ENCODE results near the gene DAP. TPM values are rescaled to one million over a fixed set of nuclear protein-coding genes. Genes with fewer than 3 reads are reported as not detected.

DAP gene
- total RNA-seq, 1 donor from 2014 or later: 79.8 TPM

DNA sequence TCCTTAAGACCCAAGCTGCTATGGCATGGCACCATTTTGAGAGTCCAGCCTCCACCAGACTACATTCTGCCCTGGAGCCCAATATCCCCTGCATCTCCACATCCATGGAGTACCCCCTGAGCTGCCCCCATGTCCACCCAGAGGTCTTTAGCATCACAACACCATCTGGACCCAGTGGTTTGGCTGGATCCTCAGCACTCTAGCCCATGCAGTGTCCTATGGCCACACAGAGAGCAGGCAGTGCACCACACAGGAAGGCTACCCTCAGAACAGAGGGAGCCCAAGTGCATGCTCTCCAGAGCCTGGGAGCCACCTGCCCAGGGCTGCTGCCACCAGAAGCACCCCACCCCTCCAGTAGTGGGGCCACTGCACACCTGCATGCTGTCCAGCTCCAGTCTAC, 18.6 kb upstream of the DAP start:
- Mint-ChIP-seq H3K4me1 (peaks cover 13% of the 10 kb centered on the region), H3K9me3 (peaks cover 10% of the 10 kb centered on the region), H3K36me3 (no peaks in the 10 kb centered on the region), H3K27ac (no peak overlapping the region), H3K4me3 (no peak overlapping the region), H3K27me3 (ENCODE audit: low read depth) (peaks cover 19% of the 10 kb centered on the region)
- DNase-seq (ENCODE audit: low spot score in 2 of 2, unreplicated experiment in 2 of 2): no peak
- TF ChIP-seq, protein P1, sequence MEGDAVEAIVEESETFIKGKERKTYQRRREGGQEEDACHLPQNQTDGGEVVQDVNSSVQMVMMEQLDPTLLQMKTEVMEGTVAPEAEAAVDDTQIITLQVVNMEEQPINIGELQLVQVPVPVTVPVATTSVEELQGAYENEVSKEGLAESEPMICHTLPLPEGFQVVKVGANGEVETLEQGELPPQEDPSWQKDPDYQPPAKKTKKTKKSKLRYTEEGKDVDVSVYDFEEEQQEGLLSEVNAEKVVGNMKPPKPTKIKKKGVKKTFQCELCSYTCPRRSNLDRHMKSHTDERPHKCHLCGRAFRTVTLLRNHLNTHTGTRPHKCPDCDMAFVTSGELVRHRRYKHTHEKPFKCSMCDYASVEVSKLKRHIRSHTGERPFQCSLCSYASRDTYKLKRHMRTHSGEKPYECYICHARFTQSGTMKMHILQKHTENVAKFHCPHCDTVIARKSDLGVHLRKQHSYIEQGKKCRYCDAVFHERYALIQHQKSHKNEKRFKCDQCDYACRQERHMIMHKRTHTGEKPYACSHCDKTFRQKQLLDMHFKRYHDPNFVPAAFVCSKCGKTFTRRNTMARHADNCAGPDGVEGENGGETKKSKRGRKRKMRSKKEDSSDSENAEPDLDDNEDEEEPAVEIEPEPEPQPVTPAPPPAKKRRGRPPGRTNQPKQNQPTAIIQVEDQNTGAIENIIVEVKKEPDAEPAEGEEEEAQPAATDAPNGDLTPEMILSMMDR (IDR thresholded peaks at IDR 0.05; ENCODE audit: unreplicated experiment): no peak

DNA sequence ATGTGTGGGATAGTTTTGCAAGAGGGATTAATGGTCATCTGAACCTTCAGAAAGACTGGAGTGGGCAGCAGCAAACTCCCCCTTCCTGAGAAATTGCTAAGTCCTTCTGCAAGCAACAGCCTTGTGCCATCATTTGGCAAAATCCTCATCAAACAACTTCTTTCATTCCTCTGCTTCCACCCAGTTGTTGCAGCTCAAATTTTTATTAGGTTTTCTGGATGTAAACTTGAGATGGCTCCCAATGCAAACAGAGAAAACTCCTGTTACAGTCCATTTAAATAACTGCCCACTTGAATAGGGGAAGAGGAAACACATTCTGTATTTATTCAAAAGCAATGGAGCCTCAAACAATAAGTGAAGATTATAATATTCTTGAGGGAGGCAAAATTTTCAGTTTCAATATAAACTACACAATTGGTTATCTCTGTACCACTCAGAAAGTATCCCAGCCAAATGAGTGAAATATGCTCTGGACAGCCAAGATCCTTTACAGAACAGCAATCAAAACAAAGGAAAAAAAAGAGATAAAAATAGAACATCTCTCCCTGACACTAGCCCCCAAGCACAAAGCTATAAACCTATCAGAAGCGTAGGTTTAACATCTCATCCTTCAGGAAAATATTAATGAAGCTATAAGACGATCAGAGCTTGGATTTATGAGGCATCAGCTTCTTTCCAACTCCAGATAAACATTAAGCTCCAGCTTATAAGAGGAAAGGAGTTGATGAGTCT, 17.3 kb upstream of the DAP start:
- Mint-ChIP-seq H3K9me3 (peaks cover 10% of the 10 kb centered on the region), H3K4me3 (no peak overlapping the region), H3K36me3 (no peaks in the 10 kb centered on the region), H3K4me1 (peaks cover 13% of the 10 kb centered on the region), H3K27me3 (ENCODE audit: low read depth) (peaks cover 16% of the 10 kb centered on the region), H3K27ac (no peak overlapping the region)
- TF ChIP-seq, protein P1 (IDR thresholded peaks at IDR 0.05; ENCODE audit: unreplicated experiment): no peak
- DNase-seq (ENCODE audit: low spot score in 2 of 2, unreplicated experiment in 2 of 2): no peak

DNA sequence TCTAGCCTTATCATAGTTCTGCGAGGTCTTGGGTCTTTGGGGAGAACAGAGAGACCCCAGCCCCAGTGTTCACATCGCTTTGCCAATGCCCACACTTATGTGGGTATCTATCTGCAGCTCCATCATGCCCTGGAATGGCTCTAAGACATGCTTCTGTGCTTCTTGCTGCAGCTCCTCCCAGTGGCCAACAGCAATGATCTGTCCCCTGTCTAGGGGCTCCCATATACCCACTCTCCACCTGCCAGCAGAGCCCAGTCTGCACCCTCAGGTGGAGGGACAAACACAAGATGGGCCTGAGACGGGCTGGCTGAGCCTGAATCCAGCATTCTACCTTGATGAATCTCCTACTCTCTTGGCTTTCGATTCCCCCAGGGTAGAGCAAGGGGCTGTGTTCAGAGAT, 14.6 kb upstream of the DAP start:
- Mint-ChIP-seq H3K4me3 (no peak overlapping the region), H3K9me3 (no peaks in the 10 kb centered on the region), H3K4me1 (peaks cover 13% of the 10 kb centered on the region), H3K27ac (no peak overlapping the region), H3K27me3 (ENCODE audit: low read depth) (no peaks in the 10 kb centered on the region), H3K36me3 (no peaks in the 10 kb centered on the region)
- no peak for DNase-seq (ENCODE audit: low spot score in 2 of 2, unreplicated experiment in 2 of 2)
- TF ChIP-seq, protein P1 (IDR thresholded peaks at IDR 0.05; ENCODE audit: unreplicated experiment): no peak

DNA sequence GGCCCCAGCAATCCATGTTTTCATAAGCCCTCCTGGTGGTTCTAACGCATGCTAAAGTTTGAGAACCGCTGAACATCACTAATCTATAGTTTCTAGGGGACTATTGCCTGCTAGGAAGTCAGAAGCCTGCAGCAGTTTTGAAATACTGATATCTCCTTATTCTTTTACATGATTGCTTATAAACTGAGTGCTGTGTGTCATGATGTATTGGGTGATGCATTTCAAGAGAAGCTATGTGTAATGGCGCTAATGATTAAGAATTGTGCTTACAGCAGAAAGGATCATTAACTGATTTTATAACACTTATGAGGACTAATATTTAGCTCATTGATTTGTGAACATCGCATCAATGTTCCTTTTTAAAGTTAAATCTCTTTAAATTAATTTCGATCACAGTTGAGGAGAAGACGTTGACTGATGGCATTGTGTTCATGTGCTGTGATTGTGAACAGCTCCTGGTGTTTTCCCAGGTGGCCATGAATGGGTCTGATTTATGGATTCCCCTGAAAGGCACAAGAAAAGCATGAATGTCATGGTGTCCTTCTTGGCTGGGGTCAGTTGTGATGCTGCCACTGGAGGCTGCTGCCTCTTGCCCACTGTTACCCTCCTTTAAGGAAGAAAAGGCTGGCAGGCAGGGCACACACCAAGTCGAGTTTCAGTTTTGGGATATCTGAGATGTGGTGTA, 12.0 kb upstream of the DAP start:
- H3K36me3 Mint-ChIP-seq: no peaks in the 10 kb centered on the region
- no peak for DNase-seq (ENCODE audit: low spot score in 2 of 2, unreplicated experiment in 2 of 2)
- no peaks in the 10 kb centered on the region for H3K9me3 Mint-ChIP-seq
- TF ChIP-seq, protein P1 (IDR thresholded peaks at IDR 0.05; ENCODE audit: unreplicated experiment): no peak
- peaks cover 9% of the 10 kb centered on the region for H3K4me1 Mint-ChIP-seq
- no peak overlapping the region for H3K4me3 Mint-ChIP-seq
- H3K27ac Mint-ChIP-seq: no peak overlapping the region
- H3K27me3 Mint-ChIP-seq (ENCODE audit: low read depth): no peaks in the 10 kb centered on the region

DNA sequence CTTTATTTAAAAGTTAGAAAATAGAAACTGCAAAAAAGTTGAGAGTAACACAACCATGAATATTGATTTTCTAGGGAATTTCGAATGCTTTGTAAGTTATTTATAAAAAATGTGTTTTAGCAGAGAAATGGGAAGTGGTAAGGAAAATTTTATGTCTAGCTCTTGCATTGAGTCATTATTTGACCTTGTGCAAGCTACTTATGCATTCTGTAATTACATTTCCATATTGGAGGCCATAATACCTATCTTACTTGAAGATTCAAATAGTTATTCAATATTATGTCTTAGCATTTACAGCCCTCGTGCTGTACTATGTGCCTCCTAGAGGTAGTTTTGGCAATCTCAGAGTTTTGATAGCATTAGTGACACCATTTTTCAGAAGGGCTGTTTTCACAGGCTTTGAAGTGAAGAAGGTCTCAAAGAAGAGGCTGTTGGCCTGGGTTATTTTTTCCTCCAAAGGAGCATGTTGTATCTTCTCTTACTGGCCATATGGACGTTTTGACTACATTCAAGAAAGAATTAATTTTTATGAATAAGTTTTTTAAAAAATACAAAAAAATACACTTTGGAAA, 7.4 kb upstream of the DAP start:
- DNase-seq (ENCODE audit: low spot score in 2 of 2, unreplicated experiment in 2 of 2): no peak
- H3K27me3 Mint-ChIP-seq (ENCODE audit: low read depth): no peaks in the 10 kb centered on the region
- H3K9me3 Mint-ChIP-seq: no peaks in the 10 kb centered on the region
- no peak overlapping the region for H3K27ac Mint-ChIP-seq
- H3K36me3 Mint-ChIP-seq: no peaks in the 10 kb centered on the region
- H3K4me1 Mint-ChIP-seq: peaks cover 5% of the 10 kb centered on the region
- TF ChIP-seq, protein P1 (IDR thresholded peaks at IDR 0.05; ENCODE audit: unreplicated experiment): no peak
- H3K4me3 Mint-ChIP-seq: no peak overlapping the region
